HG03045 (cell line): ENCODE measurements around the gene WDR44.
"Not testable (repeated sequence)": the region's sequence is repeated elsewhere in the genome, so short reads cannot be mapped to it uniquely, and the experiment has no call there.

Experiments
- ATAC-seq: cut with Tn5 transposase; IDR thresholded peaks from one replicate; pipeline ENCODE4 v1.9.1; 2021; ENCODE audit warnings: mild to moderate bottlenecking, moderate library complexity; ENCODE audit not compliant: unreplicated experiment

The WDR44 gene

GRCh38 chrX:118345464-118346257 lies at the start of gene WDR44:
Gene WDR44 (plus strand): TSS chrX:118346106. CDS start chrX:118346504, 398 bp downstream.
- ATAC-seq = peak; percentile 92

GRCh38 chrX:118305827-118306226 lies 40.1 kb upstream of the WDR44 start:
- not testable (repeated sequence) for ATAC-seq

GRCh38 chrX:118315529-118315928 lies 30.4 kb upstream of the WDR44 start:
- ATAC-seq = no peak

GRCh38 chrX:118324588-118324987 lies 21.3 kb upstream of the WDR44 start:
- no peak for ATAC-seq

GRCh38 chrX:118325453-118325852 lies 20.5 kb upstream of the WDR44 start:
- ATAC-seq = no peak

GRCh38 chrX:118329175-118329574 lies 16.7 kb upstream of the WDR44 start:
- no peak for ATAC-seq

GRCh38 chrX:118337687-118338086 lies 8.2 kb upstream of the WDR44 start:
- no peak for ATAC-seq

GRCh38 chrX:118338930-118339329 lies 7.0 kb upstream of the WDR44 start:
- no peak for ATAC-seq

- peak; percentile 6 for ATAC-seq
Observed at GRCh38 chrX:118345045-118345463, 852 bp upstream of the WDR44 start.

GRCh38 chrX:118346258-118347094 lies 570 bp downstream of the WDR44 start:
- peak; percentile 36 for ATAC-seq

- no peak for ATAC-seq
Observed at GRCh38 chrX:118347131-118347530, 1.2 kb downstream of the WDR44 start.

GRCh38 chrX:118347736-118348135 lies 1.8 kb downstream of the WDR44 start:
- no peak for ATAC-seq

GRCh38 chrX:118348186-118348810 lies 2.4 kb downstream of the WDR44 start:
- no peak for ATAC-seq

GRCh38 chrX:118349188-118349587 lies 3.3 kb downstream of the WDR44 start:
- ATAC-seq = no peak

- no peak for ATAC-seq
Observed at GRCh38 chrX:118350221-118350620, 4.3 kb downstream of the WDR44 start.

- ATAC-seq = no peak
Observed at GRCh38 chrX:118350706-118351105, 4.8 kb downstream of the WDR44 start.

- ATAC-seq = no peak
Observed at GRCh38 chrX:118352566-118352965, 6.7 kb downstream of the WDR44 start.

GRCh38 chrX:118353081-118353850 lies 7.4 kb downstream of the WDR44 start:
- ATAC-seq = peak; percentile 60

- no peak for ATAC-seq
Observed at GRCh38 chrX:118355225-118355920, 9.5 kb downstream of the WDR44 start.

GRCh38 chrX:118356154-118356701 lies 10.3 kb downstream of the WDR44 start:
- no peak for ATAC-seq
